Glutamatergic neuron (in vitro differentiated cells): ENCODE measurements around the gene ZDHHC8. TPM values are rescaled to one million over a fixed set of nuclear protein-coding genes. Genes with fewer than 3 reads are reported as not detected.

Experiments
- DNase-seq: peaks from one replicate; pipeline ENCODE4 v3.0.0; 2022
- H3K27ac Mint-ChIP-seq: one replicate; pipeline ENCODE4 v1.8.0; 2020; ENCODE audit warnings: mild to moderate bottlenecking, mixed read lengths, inconsistent platforms; ENCODE audit not compliant: unreplicated experiment
- H3K27me3 Mint-ChIP-seq: one replicate; pipeline ENCODE4 v1.8.0; 2020; ENCODE audit warnings: mild to moderate bottlenecking, moderate library complexity, mixed read lengths, inconsistent platforms; ENCODE audit not compliant: unreplicated experiment
- H3K36me3 Mint-ChIP-seq: one replicate; pipeline ENCODE4 v1.8.0; 2020; ENCODE audit warnings: mild to moderate bottlenecking, mixed read lengths, inconsistent platforms; ENCODE audit not compliant: unreplicated experiment
- H3K4me1 Mint-ChIP-seq: one replicate; pipeline ENCODE4 v1.8.0; 2020; ENCODE audit warnings: mild to moderate bottlenecking, low read depth, mixed read lengths, inconsistent platforms; ENCODE audit not compliant: unreplicated experiment
- H3K4me3 Mint-ChIP-seq: one replicate; pipeline ENCODE4 v1.8.0; 2020; ENCODE audit warnings: mild to moderate bottlenecking, mixed read lengths, inconsistent platforms; ENCODE audit not compliant: unreplicated experiment
- H3K9me3 Mint-ChIP-seq: one replicate; pipeline ENCODE4 v1.8.0; 2020; ENCODE audit warnings: mild to moderate bottlenecking, moderate library complexity, mixed read lengths, inconsistent platforms; ENCODE audit not compliant: unreplicated experiment
- total RNA-seq: library from RNA; stranded (reverse); fragmentation: NEBNext Ultra II Directional; extraction: Animal tissue kit (Norgen Biotek cat#: 25700); gene quantifications from one replicate; pipeline ENCODE4 v1.2.1, GENCODE V29; 2021; ENCODE audit not compliant: unreplicated experiment
- TF ChIP-seq, protein P1 (sequence below): fragments of 200-600 bp; sonication (generic); IDR thresholded peaks from one replicate; pipeline ENCODE4 v1.5.0; 2021; ENCODE audit not compliant: partially characterized antibody, unreplicated experiment

The ZDHHC8 gene
- total RNA-seq, 1 donor from 2014 or later = 119 TPM

DNA sequence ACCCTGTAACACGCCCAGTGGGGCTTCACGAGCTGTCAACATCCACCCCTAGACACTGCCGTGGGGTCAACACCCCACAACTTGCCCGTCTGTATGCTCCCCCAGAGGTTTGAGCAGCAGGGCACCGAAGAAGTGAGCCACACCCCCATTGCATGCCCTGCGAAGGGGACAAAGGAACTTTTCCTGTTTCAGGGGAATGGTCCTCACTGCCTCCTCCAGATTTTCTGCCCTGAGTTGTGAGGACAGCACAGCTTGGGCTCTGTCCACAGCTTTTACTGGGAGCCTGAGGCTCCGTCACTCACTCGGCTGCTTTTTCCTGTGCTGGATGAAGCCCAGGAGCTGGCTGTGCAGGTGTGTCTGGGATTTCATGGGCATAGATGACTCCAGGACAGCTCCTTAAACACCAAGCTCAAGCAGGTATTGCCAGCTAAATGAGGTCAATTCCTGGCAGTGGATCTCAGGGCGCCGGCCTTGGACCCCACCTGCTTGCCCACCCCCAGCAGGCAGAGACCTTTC lies 59.5 kb downstream of the ZDHHC8 start:
- H3K27me3 Mint-ChIP-seq = no peaks in the 10 kb centered on the region
- TF ChIP-seq, protein P1, sequence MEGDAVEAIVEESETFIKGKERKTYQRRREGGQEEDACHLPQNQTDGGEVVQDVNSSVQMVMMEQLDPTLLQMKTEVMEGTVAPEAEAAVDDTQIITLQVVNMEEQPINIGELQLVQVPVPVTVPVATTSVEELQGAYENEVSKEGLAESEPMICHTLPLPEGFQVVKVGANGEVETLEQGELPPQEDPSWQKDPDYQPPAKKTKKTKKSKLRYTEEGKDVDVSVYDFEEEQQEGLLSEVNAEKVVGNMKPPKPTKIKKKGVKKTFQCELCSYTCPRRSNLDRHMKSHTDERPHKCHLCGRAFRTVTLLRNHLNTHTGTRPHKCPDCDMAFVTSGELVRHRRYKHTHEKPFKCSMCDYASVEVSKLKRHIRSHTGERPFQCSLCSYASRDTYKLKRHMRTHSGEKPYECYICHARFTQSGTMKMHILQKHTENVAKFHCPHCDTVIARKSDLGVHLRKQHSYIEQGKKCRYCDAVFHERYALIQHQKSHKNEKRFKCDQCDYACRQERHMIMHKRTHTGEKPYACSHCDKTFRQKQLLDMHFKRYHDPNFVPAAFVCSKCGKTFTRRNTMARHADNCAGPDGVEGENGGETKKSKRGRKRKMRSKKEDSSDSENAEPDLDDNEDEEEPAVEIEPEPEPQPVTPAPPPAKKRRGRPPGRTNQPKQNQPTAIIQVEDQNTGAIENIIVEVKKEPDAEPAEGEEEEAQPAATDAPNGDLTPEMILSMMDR = no peak
- peaks cover 5% of the 10 kb centered on the region for H3K4me1 Mint-ChIP-seq
- no peak overlapping the region for H3K4me3 Mint-ChIP-seq
- no peaks in the 10 kb centered on the region for H3K9me3 Mint-ChIP-seq
- H3K27ac Mint-ChIP-seq = no peak overlapping the region
- DNase-seq = no peak
- no peaks in the 10 kb centered on the region for H3K36me3 Mint-ChIP-seq

DNA sequence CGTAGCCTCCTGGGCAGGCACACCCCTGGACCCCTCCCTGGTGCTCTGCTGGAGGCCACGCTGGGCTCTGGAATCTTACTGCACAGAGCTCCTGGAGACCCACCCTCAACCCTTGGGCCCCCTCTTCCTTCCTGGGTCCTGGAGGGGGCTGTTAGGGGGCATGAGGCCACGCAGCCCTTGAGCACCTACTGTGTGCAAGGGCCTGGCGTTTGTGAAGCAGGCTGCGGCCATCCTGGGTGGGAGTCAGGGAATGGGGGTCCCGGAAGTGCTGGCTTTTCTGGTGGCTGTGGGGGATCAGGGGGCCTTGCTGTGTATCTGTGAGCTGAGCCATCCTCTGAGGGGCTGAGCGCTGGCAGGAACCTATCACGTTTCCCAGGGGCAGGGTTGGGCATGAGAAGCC lies 60.2 kb downstream of the ZDHHC8 start:
- Mint-ChIP-seq H3K27ac (no peak overlapping the region), H3K27me3 (no peaks in the 10 kb centered on the region), H3K4me1 (peaks cover 6% of the 10 kb centered on the region), H3K9me3 (no peaks in the 10 kb centered on the region), H3K4me3 (no peak overlapping the region), H3K36me3 (no peaks in the 10 kb centered on the region)
- no peak for DNase-seq
- TF ChIP-seq, protein P1 = no peak

DNA sequence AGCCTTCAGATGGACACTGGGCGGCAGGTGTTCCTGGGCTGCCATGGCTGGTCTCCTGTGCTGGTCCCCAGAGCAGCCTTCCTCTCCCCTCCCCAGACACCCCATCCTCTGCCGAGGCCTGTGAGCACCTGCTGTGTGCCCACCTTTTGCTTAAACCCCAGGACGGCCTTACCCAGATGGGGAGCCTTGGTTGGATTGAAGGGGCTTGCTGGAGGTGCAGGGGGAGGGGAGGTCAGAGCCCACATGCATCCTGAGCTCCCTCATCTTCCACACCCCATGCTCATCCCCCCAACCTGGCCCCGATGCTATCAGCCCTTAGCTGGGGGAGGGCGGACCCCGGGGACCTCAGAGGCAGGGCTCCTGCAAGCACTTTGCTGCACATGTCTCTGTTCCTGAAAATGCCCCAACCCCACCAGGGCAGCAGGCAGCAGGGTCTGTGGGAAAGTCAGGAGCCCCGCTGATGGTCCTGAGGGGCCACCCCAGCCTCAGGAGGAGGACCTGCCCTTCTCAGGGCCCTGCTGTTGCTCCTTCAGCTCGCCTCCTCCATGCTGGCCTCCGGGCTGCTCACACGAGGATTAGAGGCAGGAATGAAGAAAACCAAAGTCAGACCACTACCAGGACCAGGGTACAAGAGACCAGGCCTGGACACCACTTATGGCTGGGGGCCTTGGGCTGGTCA lies 60.8 kb downstream of the ZDHHC8 start:
- H3K4me1 Mint-ChIP-seq = peaks cover 6% of the 10 kb centered on the region
- DNase-seq = no peak
- H3K27me3 Mint-ChIP-seq = no peaks in the 10 kb centered on the region
- TF ChIP-seq, protein P1 = no peak
- H3K9me3 Mint-ChIP-seq = no peaks in the 10 kb centered on the region
- H3K4me3 Mint-ChIP-seq = no peak overlapping the region
- no peaks in the 10 kb centered on the region for H3K36me3 Mint-ChIP-seq
- no peak overlapping the region for H3K27ac Mint-ChIP-seq

DNA sequence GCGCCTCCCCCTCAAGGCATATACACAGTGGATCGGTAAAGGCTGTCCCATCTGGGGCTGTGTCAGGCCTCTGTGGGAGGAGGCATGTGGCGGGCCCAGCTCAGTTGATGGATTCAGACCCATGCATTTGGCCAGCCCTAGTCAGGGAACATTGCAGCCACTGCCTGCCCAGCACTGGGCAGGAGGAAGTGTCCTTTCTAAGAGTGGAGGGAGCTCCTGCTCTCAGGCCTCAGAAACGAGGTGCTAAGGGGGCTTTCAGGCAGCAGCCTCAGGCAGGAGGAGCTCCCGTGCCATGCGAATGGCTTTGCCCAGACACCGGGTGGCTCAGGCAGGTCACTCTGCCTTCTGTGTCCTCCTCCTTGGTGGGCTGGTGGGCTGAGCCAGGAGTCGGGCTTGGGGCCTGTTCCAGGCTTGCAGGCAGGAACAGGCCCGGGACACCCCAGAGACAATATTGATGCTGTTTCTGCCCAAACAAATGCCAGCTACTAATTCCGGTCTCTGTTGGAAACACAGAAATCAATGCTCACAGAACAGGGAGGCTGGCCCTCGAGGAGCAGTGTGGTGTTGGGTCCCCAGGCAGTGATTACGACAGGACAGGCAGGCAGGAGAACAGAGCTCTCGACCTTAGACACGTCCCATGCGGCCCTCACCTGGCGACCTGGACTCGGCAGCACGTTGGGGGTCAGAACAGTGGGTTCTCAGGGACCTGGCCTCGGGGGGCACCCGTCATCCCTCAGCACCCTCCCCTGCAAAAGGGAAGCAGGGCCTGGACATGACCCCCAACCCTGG lies 61.6 kb downstream of the ZDHHC8 start:
- no peak overlapping the region for H3K27ac Mint-ChIP-seq
- no peaks in the 10 kb centered on the region for H3K36me3 Mint-ChIP-seq
- no peaks in the 10 kb centered on the region for H3K9me3 Mint-ChIP-seq
- no peak overlapping the region for H3K4me3 Mint-ChIP-seq
- TF ChIP-seq, protein P1 = no peak
- peaks cover 6% of the 10 kb centered on the region for H3K4me1 Mint-ChIP-seq
- DNase-seq = no peak
- no peaks in the 10 kb centered on the region for H3K27me3 Mint-ChIP-seq
